Hippocampal formation (tissue), 2 donors: Measurements from ENCODE around the gene GRIN2B.

Experiments used
- DNase-seq, 2 donors: peaks; one replicate each; lab custom pipeline; 2025; lab: John Stamatoyannopoulos, UW

Gene GRIN2B

GRCh38 chr12:13981296-13981962, at the start of gene GRIN2B:
GRIN2B (minus strand) TSS chr12:13981602; CDS start chr12:13866208, 115,394 bp downstream.
- DNase-seq: no peak

DNA sequence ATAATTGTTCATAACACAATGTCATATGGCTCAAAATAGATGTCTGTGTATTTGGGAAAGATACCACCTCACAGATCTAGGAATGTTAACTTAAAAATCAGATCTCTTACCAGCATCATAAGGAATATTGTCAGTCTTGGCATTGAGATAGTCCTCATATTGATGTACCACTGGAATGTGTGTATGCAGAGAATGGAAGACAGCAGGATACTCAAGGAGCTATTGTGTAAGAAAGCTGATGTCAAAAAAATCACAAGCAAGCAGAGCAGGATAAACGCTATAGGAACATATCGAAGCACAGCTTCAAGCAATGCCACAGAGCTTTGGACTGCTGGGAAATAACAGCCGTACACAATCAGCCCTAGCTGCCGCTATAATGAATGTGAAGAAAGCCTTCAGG, 45.1 kb upstream of the GRIN2B start:
- DNase-seq: no peak

- no peak for DNase-seq
These were observed 43.2 kb upstream of the GRIN2B start for GRCh38 chr12:14024591-14024990.

DNA sequence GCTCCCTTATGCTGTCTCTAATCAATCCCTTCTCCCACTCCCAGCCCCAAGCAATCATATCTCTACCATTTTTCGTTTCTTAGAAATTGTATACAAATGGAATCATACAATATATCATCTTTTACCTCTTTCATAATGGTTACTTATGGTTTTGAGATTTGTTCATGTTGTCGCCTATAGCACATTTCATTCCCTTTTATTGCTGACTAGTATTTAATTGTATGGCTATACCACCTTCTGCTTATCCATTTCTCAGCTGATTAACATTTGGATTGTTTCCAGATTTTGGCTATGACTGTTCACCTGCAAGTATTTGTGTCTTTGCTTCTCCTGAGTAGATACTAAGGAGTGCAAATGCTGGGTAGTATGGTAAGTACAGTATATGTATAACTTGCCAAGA, 36.7 kb upstream of the GRIN2B start:
- no peak for DNase-seq

- no peak for DNase-seq
These were observed 29.6 kb upstream of the GRIN2B start for GRCh38 chr12:14010989-14011388.

DNA sequence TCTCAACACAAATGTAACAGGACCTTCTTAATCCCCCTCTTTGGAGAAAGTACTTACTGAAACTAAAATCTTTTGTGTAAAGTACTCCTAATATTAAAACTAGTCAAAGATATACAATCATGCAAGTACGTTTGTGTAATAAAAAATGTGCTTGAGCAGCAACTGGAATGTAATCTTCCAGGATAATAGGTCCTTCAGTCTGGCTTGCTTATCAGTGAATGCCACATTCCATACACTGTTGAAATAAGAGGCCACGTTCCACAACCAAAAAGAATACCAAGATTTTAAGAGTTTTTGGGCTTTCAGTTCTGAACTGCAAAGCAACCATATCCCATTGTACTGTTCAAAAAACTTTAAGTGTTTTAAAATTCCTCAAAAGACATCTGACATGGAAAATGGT, 26.2 kb upstream of the GRIN2B start:
- no peak for DNase-seq

GRCh38 chr12:13992585-13992984, 11.2 kb upstream of the GRIN2B start:
- no peak for DNase-seq

- no peak for DNase-seq
These were observed 10.7 kb upstream of the GRIN2B start for GRCh38 chr12:13992106-13992505.

- DNase-seq: no peak
These were observed 4.6 kb upstream of the GRIN2B start for GRCh38 chr12:13986031-13986430.

GRCh38 chr12:13981990-13982389, 588 bp upstream of the GRIN2B start:
- no peak for DNase-seq

DNA sequence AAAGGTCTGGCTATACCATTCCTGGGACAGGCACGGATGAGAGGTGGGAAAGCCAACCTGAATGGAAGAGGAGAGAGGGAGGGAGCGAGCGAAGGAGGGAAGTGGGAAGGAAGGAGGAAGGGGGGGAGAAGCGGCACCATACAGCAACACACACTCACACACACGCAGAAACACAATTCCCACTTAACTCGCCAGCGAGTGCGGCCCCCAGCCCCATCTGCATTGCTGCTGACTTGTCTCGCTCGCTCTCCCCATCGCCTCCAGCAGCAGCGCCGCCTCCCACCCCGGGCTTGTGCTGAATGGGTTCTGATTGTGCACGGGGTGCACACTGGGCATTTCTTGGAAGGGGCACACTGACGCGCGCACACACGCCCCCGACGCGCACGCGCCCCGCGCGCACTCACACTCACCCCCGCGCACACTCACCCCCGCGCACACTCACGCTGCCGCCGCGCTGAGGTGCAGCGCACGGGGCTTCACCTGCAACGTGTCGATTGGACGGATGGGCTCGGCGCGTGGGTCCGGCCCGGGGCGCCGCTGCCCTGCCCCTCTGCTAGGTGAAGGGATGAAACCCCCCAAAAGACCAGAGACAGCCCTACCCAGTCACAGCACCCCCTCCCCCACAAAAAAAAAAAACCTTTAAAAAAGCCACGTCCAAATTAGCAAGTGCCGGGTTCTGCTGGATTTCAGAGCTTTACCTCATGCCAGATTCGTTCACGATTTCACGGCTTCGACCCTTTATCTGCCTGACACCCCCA, 685 bp downstream of the GRIN2B start:
- no peak for DNase-seq

DNA sequence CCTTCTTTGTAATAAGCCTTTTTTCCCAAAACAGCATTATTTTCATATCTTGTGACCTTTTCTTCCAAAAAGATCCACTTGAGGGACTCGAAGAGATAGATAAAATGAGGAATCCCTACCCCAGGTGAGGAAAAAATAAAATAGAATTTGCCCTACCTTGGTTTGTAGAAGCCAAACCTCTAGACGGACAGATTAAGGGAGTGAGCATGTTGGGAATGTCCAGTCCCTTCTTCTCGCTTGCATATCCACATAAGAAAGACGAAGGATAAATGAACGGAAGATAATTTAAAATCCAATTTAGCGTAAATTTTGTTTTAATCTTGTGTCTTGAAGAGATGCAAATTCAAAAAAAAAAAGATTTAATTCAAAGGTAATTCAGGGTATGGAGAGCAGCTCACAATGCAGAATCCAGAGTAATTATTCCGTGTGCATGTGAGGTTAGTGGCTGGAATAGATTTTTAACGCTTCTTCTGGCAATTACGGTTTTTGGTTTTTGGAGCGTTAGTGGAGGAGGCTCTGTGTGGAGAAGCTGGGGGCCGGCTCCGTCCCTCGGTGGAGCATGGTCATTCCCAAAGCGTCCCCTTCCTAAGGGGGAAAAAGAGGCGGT, 1.5 kb downstream of the GRIN2B start:
- no peak for DNase-seq

- no peak for DNase-seq
These were observed 2.5 kb downstream of the GRIN2B start for GRCh38 chr12:13978876-13979275.

DNA sequence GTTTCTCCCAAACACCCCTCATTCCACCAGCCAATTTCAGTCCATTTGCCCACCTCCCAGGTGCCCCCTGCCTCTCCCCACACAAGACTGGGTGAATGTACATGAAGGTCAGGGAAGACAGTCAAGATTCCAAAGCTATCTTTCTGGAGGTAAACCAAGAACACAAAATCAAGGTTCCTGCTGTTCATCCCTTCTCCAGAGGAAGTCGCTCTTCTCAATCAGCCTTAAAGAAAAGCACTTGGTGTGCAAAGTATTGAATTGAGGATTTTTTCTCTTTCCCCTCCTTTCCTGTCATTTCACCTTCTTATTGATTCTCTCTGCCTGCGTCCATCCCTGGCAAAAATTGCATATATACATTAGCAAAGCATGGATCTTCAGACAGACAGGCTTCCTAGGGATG, 4.5 kb downstream of the GRIN2B start:
- no peak for DNase-seq

- DNase-seq: no peak
These were observed 5.3 kb downstream of the GRIN2B start for GRCh38 chr12:13976028-13976584.

DNA sequence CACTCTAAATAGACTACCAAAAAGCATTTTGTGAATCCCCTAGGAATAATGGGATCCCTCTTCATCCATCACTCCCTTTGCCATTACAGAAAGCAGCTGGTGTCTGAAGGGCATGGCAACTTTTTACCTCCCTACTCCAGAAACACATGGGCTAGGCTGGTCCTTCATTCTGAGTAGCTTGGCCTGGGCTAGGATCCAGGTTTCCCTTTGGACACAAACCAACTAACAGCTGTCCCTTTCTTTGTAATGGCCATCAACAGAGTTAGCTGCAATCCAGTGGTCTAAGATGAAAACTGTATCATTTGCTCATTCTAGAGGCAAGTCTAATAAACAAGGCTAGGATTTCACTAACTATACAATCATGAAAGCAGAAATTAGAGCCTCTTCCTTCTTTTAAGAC, 7.4 kb downstream of the GRIN2B start:
- no peak for DNase-seq

- DNase-seq: no peak
These were observed 10.6 kb downstream of the GRIN2B start for GRCh38 chr12:13970803-13971202.

GRCh38 chr12:13968281-13968680, 13.1 kb downstream of the GRIN2B start:
- DNase-seq: no peak

- no peak for DNase-seq
These were observed 16.7 kb downstream of the GRIN2B start for GRCh38 chr12:13964666-13965065.

- no peak for DNase-seq
These were observed 18.7 kb downstream of the GRIN2B start for GRCh38 chr12:13962699-13963098.

DNA sequence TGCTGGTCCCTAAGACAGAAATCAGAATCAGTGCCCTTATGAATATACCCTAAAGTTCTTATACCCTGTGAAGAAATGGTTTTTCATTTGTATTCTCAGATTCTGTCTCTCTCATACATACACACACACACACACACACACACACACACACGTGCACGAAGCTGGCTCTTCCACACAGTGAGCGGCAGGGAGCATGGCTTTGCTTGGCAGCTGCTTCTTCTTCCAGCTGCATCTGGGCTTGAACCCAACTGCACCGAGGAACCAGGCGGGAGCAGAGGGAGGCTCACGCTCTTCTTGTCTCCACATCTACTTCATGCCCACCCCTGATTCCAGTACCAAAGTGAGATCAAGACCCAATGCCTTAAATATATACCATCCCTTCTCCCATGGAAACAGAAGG, 19.4 kb downstream of the GRIN2B start:
- no peak for DNase-seq

GRCh38 chr12:13959131-13959723, 22.2 kb downstream of the GRIN2B start:
- DNase-seq: peak in 1 of 2 donors; percentile 12
